H1 (cell line): ENCODE data around the gene TNFAIP8. TPM values are rescaled to one million over a fixed set of nuclear protein-coding genes. Genes with fewer than 3 reads are reported as not detected.

Source experiments
- CTCF ChIA-PET: fragments of 300-600 bp; sonication (Branson Sonifier 250); formaldehyde crosslinking; loops from one replicate; lab custom pipeline; 2021; ENCODE audit not compliant: partially characterized antibody; lab: Charles Lee
- POLR2A ChIA-PET: fragments of 300-600 bp; sonication (Branson Sonifier 250); formaldehyde crosslinking; loops from one replicate; lab custom pipeline; 2021; ENCODE audit warnings: inconsistent platforms; ENCODE audit not compliant: partially characterized antibody; lab: Charles Lee
- DNase-seq, 2 experiments: peaks; one replicate each; pipeline versions ENCODE4 v3.0.0 to v3.0.0-alpha.2; 2010 to 2022; ENCODE audit warnings: low spot score in 2 of 2, low read depth in 1 of 2, mixed read lengths in 1 of 2
- FAIRE-seq: peaks from 2 replicates; lab custom pipeline; 2011; peaks lifted over from hg19 to GRCh38; lab: Jason Lieb, UNC
- H2AFZ ChIP-seq: 2 replicates; pipeline ENCODE4 v1.8.1; 2012; ENCODE audit warnings: low read length, inconsistent platforms
- H2AK5ac ChIP-seq: 2 replicates; pipeline ENCODE4 v1.6.1; 2013; ENCODE audit warnings: low read depth, low read length
- H2BK120ac ChIP-seq: replicated peaks from 2 replicates; pipeline ENCODE3; 2013; ENCODE audit warnings: low read depth, low read length, inconsistent platforms
- H2BK12ac ChIP-seq: 2 replicates; pipeline ENCODE4 v1.6.1; 2013; ENCODE audit warnings: low read depth, low read length
- H2BK15ac ChIP-seq: 2 replicates; pipeline ENCODE4 v1.6.1; 2013; ENCODE audit warnings: low read length
- H2BK20ac ChIP-seq: 2 replicates; pipeline ENCODE4 v1.6.1; 2013; ENCODE audit warnings: low read length
- H2BK5ac ChIP-seq: 2 replicates; pipeline ENCODE4 v1.6.1; 2013; ENCODE audit warnings: low read depth, low read length
- H3K14ac ChIP-seq: 2 replicates; pipeline ENCODE4 v1.6.1; 2013; ENCODE audit warnings: inconsistent platforms; ENCODE audit not compliant: insufficient read length
- H3K18ac ChIP-seq: 2 replicates; pipeline ENCODE4 v1.6.1; 2013; ENCODE audit warnings: low read length; ENCODE audit errors: extremely low read depth
- H3K23ac ChIP-seq: 2 replicates; pipeline ENCODE4 v1.6.1; 2013; ENCODE audit warnings: inconsistent platforms; ENCODE audit not compliant: insufficient read length
- H3K23me2 ChIP-seq: 2 replicates; pipeline ENCODE4 v1.6.1; 2013; ENCODE audit warnings: low read depth, low read length
- H3K27ac ChIP-seq: 2 replicates; pipeline ENCODE4 v1.6.1; 2011; ENCODE audit warnings: low read depth, low read length, inconsistent platforms
- H3K27me3 ChIP-seq, 4 experiments: replicated peaks in 1 of 4; 1 replicate in 1 of 4; 2 replicates in 3 of 4; pipeline versions ENCODE4 v1.6.1 to v1.8.1; 2011 to 2013; ENCODE audit warnings: low read length in 3 of 4, mild to moderate bottlenecking in 3 of 4, inconsistent platforms in 2 of 4, mixed read lengths in 2 of 4, moderate library complexity in 1 of 4; ENCODE audit not compliant: control insufficient read depth in 3 of 4, insufficient read depth in 3 of 4; ENCODE audit errors: extremely low read depth in 1 of 4
- H3K36me3 ChIP-seq, 4 experiments: 2 replicates each; pipeline versions ENCODE4 v1.6.1 to v1.8.1; 2011 to 2013; ENCODE audit warnings: mild to moderate bottlenecking in 4 of 4, low read length in 3 of 4, moderate library complexity in 2 of 4, control low read depth in 1 of 4, inconsistent platforms in 1 of 4; ENCODE audit not compliant: insufficient read depth in 4 of 4, control insufficient read depth in 2 of 4
- H3K4ac ChIP-seq: replicated peaks from 2 replicates; pipeline ENCODE3; 2013; ENCODE audit warnings: low read length, low read depth, mixed read lengths, inconsistent platforms; ENCODE audit not compliant: insufficient read length
- H3K4me1 ChIP-seq, 4 experiments: replicated peaks in 1 of 4; 1 replicate in 1 of 4; 2 replicates in 3 of 4; pipeline versions ENCODE4 v1.6.1 to v1.8.1; 2011 to 2013; ENCODE audit warnings: low read length in 3 of 4, inconsistent platforms in 2 of 4, mixed read lengths in 1 of 4; ENCODE audit not compliant: insufficient read depth in 4 of 4, control insufficient read depth in 3 of 4
- H3K4me2 ChIP-seq, 2 experiments: 2 replicates each; pipeline versions ENCODE4 v1.6.1 to v1.8.1; 2011 to 2013; ENCODE audit warnings: low read depth in 2 of 2, low read length in 2 of 2, control low read depth in 1 of 2, inconsistent platforms in 1 of 2, mild to moderate bottlenecking in 1 of 2; ENCODE audit not compliant: insufficient read depth in 1 of 2
- H3K4me3 ChIP-seq, 4 experiments: fragments of 200-600, 300-600 bp in 1 of 4; sonication (generic), shearing (Covaris generic), sonication (Bioruptor Twin) in 1 of 4; 2 replicates each; pipeline versions ENCODE4 v1.5.1 to v1.8.1; 2011 to 2016; ENCODE audit warnings: low read length in 4 of 4, low read depth in 3 of 4, control low read depth in 2 of 4, inconsistent platforms in 2 of 4, mild to moderate bottlenecking in 2 of 4, mixed read lengths in 1 of 4, moderate library complexity in 1 of 4; ENCODE audit not compliant: insufficient read depth in 2 of 4; ENCODE audit errors: extremely low read depth in 1 of 4
- H3K56ac ChIP-seq: replicated peaks from 2 replicates; pipeline ENCODE3; 2013; ENCODE audit warnings: low read depth, mild to moderate bottlenecking, mixed read lengths, low read length, inconsistent platforms; ENCODE audit not compliant: insufficient read length
- H3K79me1 ChIP-seq: 2 replicates; pipeline ENCODE4 v1.6.1; 2013; ENCODE audit warnings: low read depth, low read length, control low read depth
- H3K79me2 ChIP-seq, 2 experiments: 2 replicates each; pipeline versions ENCODE4 v1.6.1 to v1.8.1; 2012 to 2013; ENCODE audit warnings: low read length in 2 of 2, mild to moderate bottlenecking in 2 of 2, inconsistent platforms in 1 of 2; ENCODE audit not compliant: insufficient read depth in 2 of 2, control insufficient read depth in 1 of 2
- H3K9ac ChIP-seq, 4 experiments: replicated peaks in 1 of 4; 1 replicate in 1 of 4; 2 replicates in 3 of 4; pipeline versions ENCODE4 v1.6.1 to v1.8.1; 2011 to 2013; ENCODE audit warnings: low read depth in 3 of 4, low read length in 3 of 4, control low read depth in 2 of 4, mild to moderate bottlenecking in 2 of 4, moderate library complexity in 2 of 4, inconsistent platforms in 1 of 4; ENCODE audit errors: extremely low read depth in 1 of 4
- H3K9me3 ChIP-seq, 2 experiments: 2 replicates each; pipeline versions ENCODE4 v1.6.1 to v1.8.1; 2012 to 2013; ENCODE audit warnings: mild to moderate bottlenecking in 2 of 2, moderate library complexity in 2 of 2, control low read depth in 1 of 2, inconsistent platforms in 1 of 2, low read depth in 1 of 2, low read length in 1 of 2, mixed read lengths in 1 of 2; ENCODE audit not compliant: insufficient read depth in 2 of 2
- H4K20me1 ChIP-seq, 2 experiments: replicated peaks in 1 of 2; 2 replicates each; pipeline versions ENCODE3 to v1.8.1; 2011 to 2013; ENCODE audit warnings: inconsistent platforms in 2 of 2, low read length in 2 of 2, mild to moderate bottlenecking in 1 of 2; ENCODE audit not compliant: insufficient read depth in 2 of 2, control insufficient read depth in 1 of 2
- H4K5ac ChIP-seq: 2 replicates; pipeline ENCODE4 v1.6.1; 2013; ENCODE audit warnings: low read length, low read depth, mixed read lengths, inconsistent platforms; ENCODE audit not compliant: insufficient read length
- H4K8ac ChIP-seq: 2 replicates; pipeline ENCODE4 v1.8.0; 2013; ENCODE audit warnings: mild to moderate bottlenecking, moderate library complexity, low read length, inconsistent platforms; ENCODE audit not compliant: insufficient read depth; ENCODE audit errors: extremely low read depth
- H4K91ac ChIP-seq: replicated peaks from 2 replicates; pipeline ENCODE3; 2013; ENCODE audit warnings: low read length, mixed read lengths, inconsistent platforms; ENCODE audit not compliant: insufficient read length
- BACH1 ChIP-seq: IDR thresholded peaks from 2 replicates; pipeline ENCODE4 v1.6.1; 2012; ENCODE audit warnings: low read length, improper control_type of control experiment
- JUND ChIP-seq: IDR thresholded peaks from 2 replicates; pipeline ENCODE4 v1.6.1; 2011; ENCODE audit warnings: mild to moderate bottlenecking, improper control_type of control experiment, low read length
- RNF2 ChIP-seq: fragments of 200-900, 300-1000 bp; sonication (generic); IDR thresholded peaks from 2 replicates; pipeline ENCODE4 v1.7.1; 2016; ENCODE audit warnings: borderline replicate concordance, low read depth, mild to moderate bottlenecking, antibody characterized with exemption, low read length; ENCODE audit not compliant: poor library complexity, severe bottlenecking; ENCODE audit errors: missing control alignments
- SAP30 ChIP-seq: fragments of 300-600 bp; sonication (generic); IDR thresholded peaks from 2 replicates; pipeline ENCODE4 v1.7.1; 2012; ENCODE audit warnings: low read length, moderate library complexity, mild to moderate bottlenecking, inconsistent platforms; ENCODE audit not compliant: insufficient read depth, insufficient replicate concordance
- polyA plus RNA-seq, 7 experiments: library from polyadenylated mRNA; depleted of rRNA in 3 of 7; stranded (reverse) in 5 of 7; unstranded in 2 of 7; fragments of >200 nt in 5 of 7; fragments of 200-250 nt in 2 of 7; gene quantifications; 1 replicate in 5 of 7; 2 replicates in 1 of 7; 4 replicates in 1 of 7; pipeline versions ENCODE4 v1.2.1 to v1.2.3, GENCODE V29; 2011 to 2013; ENCODE audit warnings: missing spikeins in 2 of 7, mixed read lengths in 2 of 7
- total RNA-seq: library from RNA; stranded (reverse); fragmentation: NEBNext Ultra II Directional; extraction: Animal tissue kit (Norgen Biotek cat#: 25700); gene quantifications from 2 replicates; pipeline ENCODE4 v1.2.1, GENCODE V29; 2021

Gene TNFAIP8
- total and polyA plus RNA-seq, 2 of the 8 experiments (the other 6 are each of a cell fraction or from before 2014, with no cell fraction given) = 12.4 to 19.3 TPM

DNA sequence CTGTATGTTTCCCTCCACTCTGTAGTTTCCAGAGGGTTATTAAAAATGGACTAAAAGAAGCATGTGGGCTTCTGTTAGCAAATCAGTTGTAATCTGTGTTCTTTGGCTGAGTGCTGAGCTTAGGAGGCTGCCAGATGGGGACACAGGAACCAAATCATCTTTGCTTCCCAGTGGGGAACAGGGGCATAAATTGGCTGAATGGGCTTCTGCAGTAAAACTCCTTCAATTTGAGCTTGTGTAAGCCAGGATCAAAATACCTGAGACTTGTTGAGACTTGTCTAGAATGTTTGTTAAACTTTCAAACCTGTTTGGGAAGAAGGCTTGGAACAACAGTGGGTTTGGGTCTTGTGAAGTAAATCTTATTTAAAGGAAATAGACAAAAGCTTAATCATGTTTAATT is 32.2 kb upstream of the TNFAIP8 start:
- Histone ChIP-seq H3K14ac (no peak overlapping the region), H4K91ac (no peak overlapping the region), H2BK12ac (no peak overlapping the region), H2BK20ac (no peak overlapping the region), H2BK120ac (no peak overlapping the region), H3K27ac (no peak overlapping the region), H3K79me1 (no peaks in the 10 kb centered on the region; the same call in 1 of the 2 replicates), H2BK5ac (peak overlapping the region; percentile 41; the same call in 1 of the 2 replicates), H3K4me2 (no peak overlapping the region), H4K5ac (no peak overlapping the region), H2BK15ac (no peak overlapping the region), H3K4ac (no peak overlapping the region), H4K20me1 (no peaks in the 10 kb centered on the region), H3K27me3 (no peaks in the 10 kb centered on the region), H3K4me3 (no peak overlapping the region), H3K36me3 (no peaks in the 10 kb centered on the region), H3K79me2 (peaks cover 3 to 8% of the 10 kb centered on the region in 2 experiments; a peak in 1 of 4 replicates), H3K56ac (no peak overlapping the region), H3K18ac (no peak overlapping the region), H3K23me2 (peaks cover 3% of the 10 kb centered on the region; the same call in 1 of the 2 replicates), H3K23ac (no peak overlapping the region), H2AFZ (no peak overlapping the region), H2AK5ac (no peak overlapping the region), H3K9me3 (no peaks in the 10 kb centered on the region), H3K4me1 (peaks cover 0 to 15% (median 9%) of the 10 kb centered on the region in 4 experiments), H3K9ac (no peak overlapping the region), H4K8ac (no peak overlapping the region)
- ChIA-PET POLR2A (interaction anchor here (0.9 kb wide), 1 partner anchor 32 kb away, joined by 3 read pairs; the partner anchor contains the start of gene TNFAIP8), CTCF (interaction anchor here (1.0 to 2.0 kb wide), 4 partner anchors 11 to 88 kb away, joined by 3 to 11 read pairs (median 6); no protein-coding TSS in a partner anchor)
- DNase-seq (no peak), FAIRE-seq (no peak)
- TF ChIP-seq BACH1 (no peak), SAP30 (no peak), JUND (no peak), RNF2 (no peak)
